ENCODE results near the gene FMNL2. TPM values are rescaled to one million over a fixed set of nuclear protein-coding genes. Genes with fewer than 3 reads are reported as not detected.

FMNL2 gene
- total RNA-seq, 2 experiments from 2014 or later = 2.2 TPM

DNA sequence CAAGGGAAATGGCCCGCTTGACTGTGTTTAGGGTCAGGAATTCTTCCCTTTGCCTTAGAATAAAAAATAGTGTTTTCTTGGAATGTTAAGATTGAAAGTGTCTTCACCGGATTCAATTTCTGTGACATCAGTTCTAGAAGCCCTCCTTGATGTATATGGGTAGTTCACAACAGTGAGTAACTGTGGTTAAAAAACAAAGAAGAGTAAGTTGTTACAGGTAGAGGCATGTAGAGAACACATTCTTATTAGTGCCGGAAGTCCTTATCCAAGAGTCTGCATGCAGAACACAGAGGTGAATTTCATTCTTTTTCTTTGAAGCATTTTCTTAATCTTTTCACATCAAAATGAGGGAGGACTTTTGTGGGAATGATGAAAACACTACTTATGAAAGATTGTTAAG lies 105.5 kb downstream of the FMNL2 start:
- H3K27ac Mint-ChIP-seq = no peak overlapping the region
- no peak overlapping the region for H3K4me3 Mint-ChIP-seq
- no peaks in the 10 kb centered on the region for H3K9me3 Mint-ChIP-seq
- DNase-seq = no peak
- H3K36me3 Mint-ChIP-seq = no peaks in the 10 kb centered on the region
- intact Hi-C loops (cut with micrococcal nuclease) = no loop called here
- no peaks in the 10 kb centered on the region for H3K4me1 Mint-ChIP-seq (ENCODE audit: low read depth)
- CTCF ChIA-PET = no interaction called here
- peaks cover 22% of the 10 kb centered on the region for H3K27me3 Mint-ChIP-seq
- POLR2A ChIA-PET = no interaction called here

DNA sequence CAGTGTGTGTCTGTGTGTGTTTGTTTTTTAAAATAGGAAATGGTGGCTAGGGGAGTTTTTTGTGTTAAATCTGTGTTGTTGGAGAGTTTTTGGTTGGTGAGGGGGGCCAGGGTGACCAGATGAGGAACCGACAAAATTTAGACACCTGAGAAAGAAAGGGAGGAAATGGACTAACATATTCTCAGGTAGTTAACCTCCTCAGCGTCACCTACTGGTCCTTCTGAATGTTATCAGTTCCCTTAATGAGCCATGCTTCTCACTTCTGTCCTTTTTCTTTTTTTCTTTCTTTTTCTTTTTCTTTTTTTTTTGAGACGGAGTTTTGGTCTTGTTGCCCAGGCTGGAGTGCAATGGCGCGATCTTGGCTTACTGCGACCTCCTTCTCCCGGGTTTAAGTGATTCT lies 107.0 kb downstream of the FMNL2 start:
- CTCF ChIA-PET = no interaction called here
- Mint-ChIP-seq H3K9me3 (no peaks in the 10 kb centered on the region), H3K36me3 (no peaks in the 10 kb centered on the region), H3K27me3 (peaks cover 22% of the 10 kb centered on the region), H3K27ac (no peak overlapping the region), H3K4me1 (ENCODE audit: low read depth) (no peaks in the 10 kb centered on the region), H3K4me3 (no peak overlapping the region)
- intact Hi-C loops (cut with micrococcal nuclease) = no loop called here
- POLR2A ChIA-PET = no interaction called here
- no peak for DNase-seq

DNA sequence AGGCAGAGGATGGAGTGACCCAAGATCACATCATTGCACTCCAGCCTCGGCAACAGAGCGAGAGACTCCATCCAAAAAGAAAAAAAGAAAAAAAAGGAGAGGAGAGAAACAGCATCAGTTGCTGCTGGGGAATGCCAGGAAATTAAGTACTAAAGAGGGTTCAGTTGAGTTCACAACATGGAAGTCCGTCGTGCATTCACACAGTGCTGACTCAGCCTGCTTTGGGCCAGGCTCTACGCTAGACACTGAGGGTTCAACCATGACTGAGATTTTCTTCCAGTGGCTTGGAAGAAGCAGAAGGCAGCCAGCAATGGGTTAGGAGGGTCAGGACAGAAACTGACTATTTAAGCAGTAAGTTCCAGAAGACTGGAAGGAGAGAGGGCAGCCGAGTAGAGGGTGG lies 108.8 kb downstream of the FMNL2 start:
- POLR2A ChIA-PET = no interaction called here
- CTCF ChIA-PET = no interaction called here
- no peak overlapping the region for H3K4me3 Mint-ChIP-seq
- H3K27ac Mint-ChIP-seq = no peak overlapping the region
- peaks cover 3% of the 10 kb centered on the region for H3K4me1 Mint-ChIP-seq (ENCODE audit: low read depth)
- H3K9me3 Mint-ChIP-seq = no peaks in the 10 kb centered on the region
- intact Hi-C loops (cut with micrococcal nuclease) = no loop called here
- peaks cover 24% of the 10 kb centered on the region for H3K27me3 Mint-ChIP-seq
- no peaks in the 10 kb centered on the region for H3K36me3 Mint-ChIP-seq
- DNase-seq = no peak

DNA sequence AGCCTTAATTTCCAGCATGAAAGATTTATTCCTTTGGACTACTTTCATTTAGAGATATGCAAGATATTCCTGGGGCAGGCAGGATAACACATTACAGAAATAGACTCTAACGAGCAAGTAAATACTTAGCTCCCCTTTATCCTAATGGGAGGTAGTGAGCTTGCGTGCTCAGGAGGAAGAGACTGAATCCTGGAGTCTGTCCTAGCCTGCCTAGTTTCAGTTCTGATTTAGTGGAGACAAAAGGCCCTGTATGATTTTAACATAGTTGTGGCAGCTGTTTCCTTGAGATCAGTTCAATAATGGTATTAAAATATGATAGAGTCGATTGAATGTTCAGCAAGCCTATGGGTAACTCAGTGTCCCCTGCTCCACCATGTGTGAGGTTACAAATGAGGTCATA lies 109.5 kb downstream of the FMNL2 start:
- no peak overlapping the region for H3K4me3 Mint-ChIP-seq
- H3K27ac Mint-ChIP-seq = no peak overlapping the region
- H3K9me3 Mint-ChIP-seq = no peaks in the 10 kb centered on the region
- peaks cover 3% of the 10 kb centered on the region for H3K4me1 Mint-ChIP-seq (ENCODE audit: low read depth)
- CTCF ChIA-PET = no interaction called here
- H3K27me3 Mint-ChIP-seq = peaks cover 24% of the 10 kb centered on the region
- DNase-seq = no peak
- no peaks in the 10 kb centered on the region for H3K36me3 Mint-ChIP-seq
- intact Hi-C loops (cut with micrococcal nuclease) = no loop called here
- POLR2A ChIA-PET = no interaction called here

DNA sequence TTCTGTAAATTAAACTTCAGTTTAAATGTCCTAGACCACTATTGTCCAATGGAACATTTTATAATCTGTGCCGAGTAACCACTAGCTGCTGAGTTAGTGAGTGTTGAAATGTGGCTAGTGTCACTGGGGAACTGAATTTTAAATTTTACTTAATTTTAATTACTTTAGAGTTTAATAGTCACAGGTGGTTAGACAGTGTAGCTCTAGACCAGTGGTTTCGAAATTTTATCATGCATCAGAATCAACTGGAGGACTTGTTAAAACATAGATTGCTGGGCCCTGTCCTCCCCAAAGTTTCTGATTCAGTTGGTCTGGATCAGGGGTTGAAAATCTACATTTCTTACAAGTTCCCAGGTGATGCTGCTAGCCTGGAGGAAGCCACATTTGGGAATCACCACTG lies 110.4 kb downstream of the FMNL2 start:
- Mint-ChIP-seq H3K4me1 (ENCODE audit: low read depth) (peaks cover 3% of the 10 kb centered on the region), H3K27me3 (peaks cover 20% of the 10 kb centered on the region), H3K4me3 (no peak overlapping the region), H3K9me3 (no peaks in the 10 kb centered on the region), H3K27ac (no peak overlapping the region), H3K36me3 (no peaks in the 10 kb centered on the region)
- intact Hi-C loops (cut with micrococcal nuclease) = no loop called here
- no peak for DNase-seq
- ChIA-PET CTCF (interaction anchor here (0.7 kb wide), 1 partner anchor 256 kb away, joined by 3 read pairs; no protein-coding TSS in a partner anchor), POLR2A (interaction anchor here (0.9 to 1.0 kb wide), 2 partner anchors 30 to 338 kb away, joined by 3 to 4 read pairs; no protein-coding TSS in a partner anchor)

DNA sequence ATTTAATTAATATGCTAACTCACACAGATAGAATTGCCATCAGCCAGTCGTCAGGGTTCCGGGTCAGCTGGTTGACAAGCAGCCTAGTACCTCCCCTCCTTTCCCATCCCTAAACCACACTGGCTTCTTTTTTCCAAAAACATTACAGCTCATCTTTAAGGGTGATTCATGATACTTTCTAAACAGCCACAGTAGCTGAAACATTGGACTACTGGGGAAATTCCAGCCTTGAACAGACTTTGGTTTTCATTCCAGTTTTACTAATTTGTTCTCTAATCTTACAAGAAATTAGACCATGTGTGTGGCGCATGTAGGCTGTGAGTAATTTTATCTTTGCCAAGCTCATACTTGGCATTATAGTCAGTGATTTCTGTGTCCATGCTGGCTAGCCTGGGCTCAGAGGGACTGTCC lies 110.8 kb downstream of the FMNL2 start:
- H3K9me3 Mint-ChIP-seq = no peaks in the 10 kb centered on the region
- peaks cover 18% of the 10 kb centered on the region for H3K27me3 Mint-ChIP-seq
- CTCF ChIA-PET = interaction anchor here (0.7 kb wide), 1 partner anchor 256 kb away, joined by 3 read pairs; no protein-coding TSS in a partner anchor
- H3K36me3 Mint-ChIP-seq = no peaks in the 10 kb centered on the region
- DNase-seq = no peak
- H3K4me1 Mint-ChIP-seq (ENCODE audit: low read depth) = peaks cover 3% of the 10 kb centered on the region
- H3K27ac Mint-ChIP-seq = no peak overlapping the region
- POLR2A ChIA-PET = interaction anchor here (0.9 to 1.0 kb wide), 2 partner anchors 30 to 339 kb away, joined by 3 to 4 read pairs; no protein-coding TSS in a partner anchor
- intact Hi-C loops (cut with micrococcal nuclease) = no loop called here
- no peak overlapping the region for H3K4me3 Mint-ChIP-seq

DNA sequence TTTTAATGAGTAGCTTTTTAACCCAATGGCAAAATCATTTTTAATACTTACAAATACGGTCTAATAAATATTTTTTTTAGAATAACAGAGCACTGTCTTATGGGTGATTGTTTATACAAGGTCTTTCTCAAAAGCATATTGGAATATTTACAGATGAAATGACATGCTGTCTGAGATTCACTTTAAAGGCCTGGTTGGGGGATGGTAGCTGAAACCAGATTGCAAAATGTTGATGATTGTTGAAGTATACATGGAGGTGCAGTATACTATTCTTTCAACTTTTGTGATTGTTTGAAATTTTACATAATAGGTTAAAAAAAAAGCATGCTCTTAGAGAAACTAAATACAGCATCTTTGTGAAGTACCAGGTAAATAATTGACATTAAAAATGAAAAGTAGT lies 111.2 kb downstream of the FMNL2 start:
- peaks cover 18% of the 10 kb centered on the region for H3K27me3 Mint-ChIP-seq
- intact Hi-C loops (cut with micrococcal nuclease) = no loop called here
- DNase-seq = no peak
- peaks cover 3% of the 10 kb centered on the region for H3K4me1 Mint-ChIP-seq (ENCODE audit: low read depth)
- no peak overlapping the region for H3K4me3 Mint-ChIP-seq
- H3K9me3 Mint-ChIP-seq = no peaks in the 10 kb centered on the region
- CTCF ChIA-PET = no interaction called here
- H3K36me3 Mint-ChIP-seq = no peaks in the 10 kb centered on the region
- no peak overlapping the region for H3K27ac Mint-ChIP-seq
- POLR2A ChIA-PET = interaction anchor here (0.9 kb wide), 1 partner anchor 31 kb away, joined by 4 read pairs; no protein-coding TSS in a partner anchor

DNA sequence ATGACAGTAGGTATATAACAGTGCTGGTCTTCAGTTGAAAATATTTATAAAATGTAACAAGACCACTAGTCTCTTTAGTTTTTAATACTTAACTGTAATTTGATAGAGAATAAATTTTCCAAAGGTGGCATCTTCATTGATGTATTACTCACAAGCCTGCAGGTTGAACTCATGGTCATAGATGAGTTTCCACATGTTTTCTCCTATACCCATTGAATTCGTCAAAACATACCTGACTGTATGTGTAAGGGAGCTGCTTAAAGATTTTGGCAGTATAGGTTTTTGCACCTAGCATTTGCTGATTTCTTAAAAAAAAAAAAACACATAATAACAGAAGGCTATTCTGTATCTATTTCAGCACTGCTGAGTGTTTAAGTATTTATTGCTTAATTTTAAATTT lies 112.9 kb downstream of the FMNL2 start:
- no peaks in the 10 kb centered on the region for H3K36me3 Mint-ChIP-seq
- DNase-seq = no peak
- POLR2A ChIA-PET = no interaction called here
- H3K4me3 Mint-ChIP-seq = no peak overlapping the region
- CTCF ChIA-PET = no interaction called here
- intact Hi-C loops (cut with micrococcal nuclease) = no loop called here
- H3K27ac Mint-ChIP-seq = no peak overlapping the region
- H3K27me3 Mint-ChIP-seq = peaks cover 24% of the 10 kb centered on the region
- H3K4me1 Mint-ChIP-seq (ENCODE audit: low read depth) = peaks cover 3% of the 10 kb centered on the region
- H3K9me3 Mint-ChIP-seq = no peaks in the 10 kb centered on the region

DNA sequence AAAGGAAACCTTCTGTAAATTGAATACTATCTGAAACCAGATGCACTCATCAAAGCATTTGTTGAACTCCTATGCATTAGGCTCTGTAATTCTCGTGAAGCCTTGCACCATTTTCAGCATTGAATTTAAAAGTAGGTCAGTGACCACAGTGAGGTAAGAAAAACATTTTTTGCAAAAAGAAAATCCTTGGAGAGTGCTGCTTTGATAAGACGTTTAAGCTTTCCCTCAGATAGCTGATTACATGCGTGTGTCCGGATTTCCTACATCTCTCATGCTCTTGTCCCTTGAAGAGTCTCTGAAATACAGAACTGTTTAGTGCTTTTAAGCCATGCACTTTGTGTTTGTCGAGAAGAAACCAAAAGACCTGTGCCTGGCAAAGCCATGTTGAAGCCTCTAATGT lies 113.6 kb downstream of the FMNL2 start:
- no peak overlapping the region for H3K4me3 Mint-ChIP-seq
- ChIA-PET POLR2A (no interaction called here), CTCF (no interaction called here)
- H3K9me3 Mint-ChIP-seq = no peaks in the 10 kb centered on the region
- no peaks in the 10 kb centered on the region for H3K36me3 Mint-ChIP-seq
- H3K4me1 Mint-ChIP-seq (ENCODE audit: low read depth) = peaks cover 3% of the 10 kb centered on the region
- H3K27me3 Mint-ChIP-seq = peaks cover 20% of the 10 kb centered on the region
- H3K27ac Mint-ChIP-seq = no peak overlapping the region
- no peak for DNase-seq
- intact Hi-C loops (cut with micrococcal nuclease) = no loop called here

DNA sequence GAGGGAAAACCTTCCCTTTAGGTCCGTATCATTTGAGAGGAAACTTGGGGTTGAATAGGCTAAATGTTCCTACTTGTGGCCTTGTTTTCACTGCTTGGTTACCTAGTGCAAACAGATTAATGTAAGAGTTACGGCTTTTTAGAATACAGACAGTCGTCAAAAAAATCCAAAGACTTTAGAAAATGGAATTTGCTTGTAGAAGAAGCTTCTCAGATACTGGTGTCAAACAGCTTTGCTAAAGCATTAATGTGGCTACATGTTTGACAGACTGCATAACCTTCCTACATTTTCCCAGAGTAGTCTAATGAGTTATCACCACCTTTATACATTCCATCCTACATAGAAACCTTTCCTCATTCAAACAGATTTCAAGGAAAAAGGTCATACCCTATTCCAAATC lies 114.6 kb downstream of the FMNL2 start:
- Mint-ChIP-seq H3K4me3 (no peak overlapping the region), H3K4me1 (ENCODE audit: low read depth) (peaks cover 3% of the 10 kb centered on the region), H3K27ac (no peak overlapping the region), H3K27me3 (peaks cover 16% of the 10 kb centered on the region), H3K36me3 (no peaks in the 10 kb centered on the region), H3K9me3 (no peaks in the 10 kb centered on the region)
- no peak for DNase-seq
- intact Hi-C loops (cut with micrococcal nuclease) = no loop called here
- ChIA-PET CTCF (no interaction called here), POLR2A (no interaction called here)

DNA sequence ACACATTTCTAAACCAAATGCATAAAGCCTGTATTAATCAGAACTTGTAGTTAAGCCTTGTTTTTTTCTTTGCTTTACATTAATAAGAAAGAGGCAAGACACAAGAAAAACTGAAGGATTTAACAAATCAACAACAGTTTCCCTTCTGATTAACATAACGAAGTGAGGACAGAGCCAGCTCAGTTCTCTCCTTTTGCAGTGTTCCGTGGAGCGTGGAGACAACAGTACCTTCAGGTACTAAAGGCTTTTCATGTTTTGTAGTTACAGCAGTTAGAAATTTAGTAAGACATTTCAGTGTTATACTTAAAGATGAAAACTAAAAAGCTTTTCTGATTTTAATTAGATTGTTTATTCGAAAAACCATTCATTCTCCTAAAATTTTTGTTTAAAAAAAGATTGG lies 115.2 kb downstream of the FMNL2 start:
- intact Hi-C loops (cut with micrococcal nuclease) = no loop called here
- no peak for DNase-seq
- Mint-ChIP-seq H3K4me3 (no peak overlapping the region), H3K27ac (no peak overlapping the region), H3K27me3 (peaks cover 16% of the 10 kb centered on the region), H3K9me3 (no peaks in the 10 kb centered on the region), H3K4me1 (ENCODE audit: low read depth) (peaks cover 3% of the 10 kb centered on the region), H3K36me3 (no peaks in the 10 kb centered on the region)
- POLR2A ChIA-PET = interaction anchor here (0.6 kb wide), 1 partner anchor 11 kb away, joined by 3 read pairs; no protein-coding TSS in a partner anchor
- CTCF ChIA-PET = no interaction called here

DNA sequence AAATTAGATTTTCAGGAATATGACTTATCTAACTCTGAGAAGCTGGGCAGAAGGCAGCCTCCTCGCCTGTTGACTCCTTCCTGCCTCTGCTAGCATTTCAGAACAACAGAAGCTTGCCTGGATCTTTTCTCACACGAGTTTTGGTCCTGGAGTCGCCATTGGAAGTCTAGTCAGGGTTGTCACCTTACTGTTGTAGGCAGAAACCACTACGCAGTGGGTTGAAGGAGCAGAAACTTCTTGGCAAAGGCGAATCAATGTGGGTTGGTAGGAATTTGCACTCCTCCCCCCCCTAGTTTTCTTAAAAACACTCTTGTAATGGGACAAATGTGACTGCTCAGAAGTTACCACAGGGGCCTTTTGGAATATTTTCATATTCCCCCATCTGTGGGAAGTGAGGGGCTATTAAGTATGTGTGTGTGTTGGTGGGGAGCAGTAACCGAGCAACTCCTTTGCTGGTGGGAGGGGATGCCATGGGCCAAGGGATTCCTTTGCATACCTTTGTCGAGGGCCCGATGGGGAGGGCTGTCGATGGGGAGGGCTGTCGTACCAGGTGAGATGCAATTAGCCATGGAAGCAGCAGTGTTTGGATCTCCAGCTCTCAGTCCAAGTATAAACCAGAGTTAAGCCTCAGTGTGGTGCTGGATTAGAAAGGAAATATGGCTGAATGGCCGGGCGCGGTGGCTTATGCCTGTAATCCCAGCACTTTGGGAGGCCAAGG lies 117.4 kb downstream of the FMNL2 start:
- no peaks in the 10 kb centered on the region for H3K9me3 Mint-ChIP-seq
- no peaks in the 10 kb centered on the region for H3K36me3 Mint-ChIP-seq
- no peak for DNase-seq
- intact Hi-C loops (cut with micrococcal nuclease) = no loop called here
- no peak overlapping the region for H3K27ac Mint-ChIP-seq
- no peak overlapping the region for H3K4me3 Mint-ChIP-seq
- H3K27me3 Mint-ChIP-seq = peaks cover 19% of the 10 kb centered on the region
- CTCF ChIA-PET = no interaction called here
- POLR2A ChIA-PET = no interaction called here
- H3K4me1 Mint-ChIP-seq (ENCODE audit: low read depth) = peaks cover 2% of the 10 kb centered on the region

DNA sequence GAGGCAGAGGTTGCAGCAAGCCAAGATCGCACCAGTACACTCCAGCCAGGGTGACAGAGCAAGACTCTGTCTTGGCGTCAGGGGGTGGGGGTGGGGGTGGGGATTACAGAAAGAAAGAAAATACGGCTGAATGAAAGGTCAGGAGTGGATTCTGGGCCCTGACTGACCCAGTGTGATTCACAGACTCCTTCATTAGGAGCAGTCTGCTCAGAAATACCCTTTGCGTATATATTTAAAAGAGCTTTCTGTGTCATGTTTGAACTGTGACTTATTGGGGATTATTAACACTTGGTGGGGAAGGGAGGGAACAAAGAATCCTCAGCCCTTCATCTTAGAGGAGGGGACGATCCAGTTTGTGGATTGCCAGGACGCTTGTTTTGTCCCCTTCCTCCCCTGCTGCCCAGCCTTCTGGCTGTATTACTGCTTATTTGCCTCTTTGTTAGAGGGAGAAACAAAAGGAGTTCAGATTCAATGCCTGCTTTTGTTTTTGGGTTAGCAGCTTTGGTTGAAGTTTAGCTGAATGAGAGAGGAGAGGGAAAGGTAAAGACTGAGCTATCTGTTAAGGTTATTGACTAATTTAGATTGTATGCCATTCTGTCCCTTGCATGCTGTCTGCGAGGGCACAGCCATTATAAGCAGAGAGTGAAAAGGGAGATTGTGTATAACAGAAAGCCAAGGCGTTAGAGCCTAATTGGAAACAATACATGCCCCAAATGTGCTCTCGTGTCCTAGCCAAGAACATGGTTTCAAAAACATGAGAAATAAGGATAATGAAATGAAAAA lies 118.3 kb downstream of the FMNL2 start:
- DNase-seq = no peak
- intact Hi-C loops (cut with micrococcal nuclease) = no loop called here
- Mint-ChIP-seq H3K9me3 (no peaks in the 10 kb centered on the region), H3K4me3 (no peak overlapping the region), H3K36me3 (no peaks in the 10 kb centered on the region), H3K4me1 (ENCODE audit: low read depth) (no peaks in the 10 kb centered on the region), H3K27me3 (peaks cover 15% of the 10 kb centered on the region), H3K27ac (no peak overlapping the region)
- POLR2A ChIA-PET = no interaction called here
- CTCF ChIA-PET = no interaction called here

All from activated CD4-positive, alpha-beta memory T cell treated with anti-CD3 and anti-CD28 coated beads for 36 hours (primary cell).